ENCODE data around the gene PNPLA2.

PNPLA2 gene

GRCh38 chr11:815675-816432 is 2.9 kb upstream of the PNPLA2 start:
- DNase-seq (ENCODE audit: low read depth, low spot score) = no peak

- no peak for DNase-seq (ENCODE audit: low read depth, low spot score)
Observed at GRCh38 chr11:816433-816779, 2.3 kb upstream of the PNPLA2 start.

- DNase-seq (ENCODE audit: low read depth, low spot score) = peak; percentile 95
Observed at GRCh38 chr11:819129-819931, 616 bp downstream of the PNPLA2 start.

GRCh38 chr11:819943-820649 is 1.4 kb downstream of the PNPLA2 start:
- peak; percentile 80 for DNase-seq (ENCODE audit: low read depth, low spot score)

GRCh38 chr11:820655-821511 is 2.2 kb downstream of the PNPLA2 start:
- peak; percentile 82 for DNase-seq (ENCODE audit: low read depth, low spot score)

GRCh38 chr11:821512-822371 is 3.0 kb downstream of the PNPLA2 start:
- DNase-seq (ENCODE audit: low read depth, low spot score) = no peak

- DNase-seq (ENCODE audit: low read depth, low spot score) = no peak
Observed at GRCh38 chr11:823441-824291, 5.0 kb downstream of the PNPLA2 start.

- DNase-seq (ENCODE audit: low read depth, low spot score) = no peak
Observed at GRCh38 chr11:824292-824880, 5.7 kb downstream of the PNPLA2 start.

GRCh38 chr11:824942-825341 is 6.2 kb downstream of the PNPLA2 start:
- no peak for DNase-seq (ENCODE audit: low read depth, low spot score)

GRCh38 chr11:825366-826226 is 6.9 kb downstream of the PNPLA2 start:
- DNase-seq (ENCODE audit: low read depth, low spot score) = no peak

GRCh38 chr11:826227-826621 is 7.5 kb downstream of the PNPLA2 start:
- DNase-seq (ENCODE audit: low read depth, low spot score) = no peak

GRCh38 chr11:826836-827145 is 8.1 kb downstream of the PNPLA2 start:
- DNase-seq (ENCODE audit: low read depth, low spot score) = no peak

GRCh38 chr11:827146-827896 is 8.6 kb downstream of the PNPLA2 start:
- no peak for DNase-seq (ENCODE audit: low read depth, low spot score)

GRCh38 chr11:827897-828192 is 9.1 kb downstream of the PNPLA2 start, which contains the start of gene CRACR2B:
Gene CRACR2B, plus strand, starts transcription at chr11:827919. Its CDS starts 689 bp downstream, at chr11:828608.
- DNase-seq (ENCODE audit: low read depth, low spot score) = no peak

- peak; percentile 28 for DNase-seq (ENCODE audit: low read depth, low spot score)
Observed at GRCh38 chr11:828506-829175, 9.9 kb downstream of the PNPLA2 start.

- peak; percentile 76 for DNase-seq (ENCODE audit: low read depth, low spot score)
Observed at GRCh38 chr11:829176-829846, 10.6 kb downstream of the PNPLA2 start.

GRCh38 chr11:829847-830294 is 11.2 kb downstream of the PNPLA2 start:
- DNase-seq (ENCODE audit: low read depth, low spot score) = no peak

All from astrocyte of the hippocampus (primary cell).